Suprapubic skin (tissue), 4 donors: ENCODE results near the gene CSMD2.

ENCODE experiments used
- CTCF ChIP-seq, 2 donors: fragments of 200-600 bp in 1 of 2; fragments of 450-650 bp in 1 of 2; sonication (generic) in 1 of 2; IDR thresholded peaks; one replicate each; pipeline ENCODE4 v1.5.1; 2016 to 2019; ENCODE audit warnings: antibody characterized with exemption in 2 of 2, mild to moderate bottlenecking in 1 of 2, moderate library complexity in 1 of 2
- EP300 ChIP-seq: sonication (generic); formaldehyde crosslinking; IDR thresholded peaks from one replicate; pipeline ENCODE4 v1.6.1; 2017; ENCODE audit warnings: antibody characterized with exemption
- POLR2A ChIP-seq, 2 donors: fragments of 450-650 bp; IDR thresholded peaks; one replicate each; pipeline ENCODE4 v1.6.1; 2017; ENCODE audit warnings: antibody characterized with exemption in 2 of 2, mild to moderate bottlenecking in 2 of 2, moderate library complexity in 2 of 2
- POLR2AphosphoS5 ChIP-seq, 3 donors: sonication (generic); formaldehyde crosslinking; IDR thresholded peaks; one replicate each; pipeline ENCODE4 v1.6.1; 2017; ENCODE audit warnings: antibody characterized with exemption in 3 of 3

DNA sequence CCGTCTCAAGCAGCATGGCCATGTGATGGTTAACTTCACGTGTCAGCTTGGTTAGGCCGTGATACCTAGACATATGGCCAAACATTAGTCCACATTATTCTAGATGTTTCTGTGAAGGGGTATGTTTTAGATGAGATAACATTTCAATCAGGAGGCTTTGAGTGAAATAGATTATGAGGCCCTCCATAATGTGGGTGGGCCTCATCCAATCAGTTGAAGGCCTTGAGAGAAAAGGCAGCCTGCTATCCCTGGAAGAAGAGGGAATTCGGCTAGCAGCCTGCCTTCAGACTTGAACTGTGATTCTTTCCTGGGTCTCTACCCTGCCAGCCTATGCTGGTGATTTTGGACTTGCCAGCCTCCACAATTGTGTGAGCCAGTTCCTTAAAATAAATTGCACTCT, 602.5 kb downstream of the CSMD2 start:
- no peak for TF ChIP-seq CTCF (IDR thresholded peaks at IDR 0.05)
- TF ChIP-seq EP300, result no peak
- no peak for TF ChIP-seq POLR2A (IDR thresholded peaks at IDR 0.05)
- no peak for TF ChIP-seq POLR2AphosphoS5 (IDR thresholded peaks at IDR 0.05)
